Fibroblast of pulmonary artery (primary cell): ENCODE data around the gene C2orf76.
"Not testable (repeated sequence)": the region's sequence is repeated elsewhere in the genome, so short reads cannot be mapped to it uniquely, and the experiment has no call there.

Source experiments
- DNase-seq: peaks from one replicate; pipeline ENCODE4 v3.0.0-alpha.2; 2010; ENCODE audit warnings: low read depth
- H3K4me3 ChIP-seq: replicated peaks from 2 replicates; pipeline ENCODE4 v1.5.1; 2011; ENCODE audit warnings: low read depth, mild to moderate bottlenecking, control low read depth, low read length, moderate library complexity
- TF ChIP-seq, protein P1 (sequence below): IDR thresholded peaks from 2 replicates; pipeline ENCODE4 v1.5.1; 2011; ENCODE audit warnings: mild to moderate bottlenecking, control low read depth, low read length, inconsistent platforms; ENCODE audit errors: missing control alignments

The C2orf76 gene

DNA sequence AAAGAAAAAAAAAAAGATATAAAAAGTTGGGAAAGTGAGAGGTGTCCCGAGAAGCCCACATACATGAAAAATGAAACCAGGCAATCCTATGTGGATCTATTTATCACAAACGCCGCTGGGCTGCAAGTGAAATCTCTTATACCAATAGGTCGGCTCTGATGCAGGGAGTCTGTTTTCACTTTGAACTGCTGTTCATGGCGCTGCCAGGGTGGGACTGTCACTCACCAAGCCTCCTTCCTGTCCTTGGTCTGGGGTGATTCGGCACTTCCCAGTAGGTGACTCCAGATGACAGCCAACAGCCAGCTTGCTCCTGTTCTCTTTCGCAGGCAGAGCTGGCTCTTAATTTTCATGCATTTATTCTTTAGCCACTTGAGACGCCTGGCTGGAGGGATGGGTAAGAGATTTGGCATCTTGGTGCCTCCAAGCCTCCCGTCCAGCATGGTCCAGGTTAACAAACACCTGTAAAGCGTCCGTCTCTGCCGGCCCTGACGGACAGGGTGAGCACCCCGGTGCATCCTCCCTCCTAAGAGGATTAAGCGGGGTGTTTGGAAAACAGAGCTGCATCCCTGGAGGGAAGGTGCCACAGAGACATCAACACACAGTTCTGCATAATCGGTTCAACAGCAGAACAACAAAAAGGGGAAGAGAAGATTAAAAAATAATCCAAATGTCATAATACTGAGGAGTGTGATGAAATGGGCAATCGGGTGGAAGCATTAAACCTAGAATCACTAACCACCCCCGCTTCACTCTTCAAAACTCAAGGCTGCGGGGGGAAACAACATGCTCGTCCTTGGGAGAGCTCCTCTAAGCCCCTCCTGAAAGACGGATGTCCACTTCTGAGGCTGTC lies 84.3 kb downstream of the C2orf76 start:
- no peak for DNase-seq
- TF ChIP-seq, protein P1, sequence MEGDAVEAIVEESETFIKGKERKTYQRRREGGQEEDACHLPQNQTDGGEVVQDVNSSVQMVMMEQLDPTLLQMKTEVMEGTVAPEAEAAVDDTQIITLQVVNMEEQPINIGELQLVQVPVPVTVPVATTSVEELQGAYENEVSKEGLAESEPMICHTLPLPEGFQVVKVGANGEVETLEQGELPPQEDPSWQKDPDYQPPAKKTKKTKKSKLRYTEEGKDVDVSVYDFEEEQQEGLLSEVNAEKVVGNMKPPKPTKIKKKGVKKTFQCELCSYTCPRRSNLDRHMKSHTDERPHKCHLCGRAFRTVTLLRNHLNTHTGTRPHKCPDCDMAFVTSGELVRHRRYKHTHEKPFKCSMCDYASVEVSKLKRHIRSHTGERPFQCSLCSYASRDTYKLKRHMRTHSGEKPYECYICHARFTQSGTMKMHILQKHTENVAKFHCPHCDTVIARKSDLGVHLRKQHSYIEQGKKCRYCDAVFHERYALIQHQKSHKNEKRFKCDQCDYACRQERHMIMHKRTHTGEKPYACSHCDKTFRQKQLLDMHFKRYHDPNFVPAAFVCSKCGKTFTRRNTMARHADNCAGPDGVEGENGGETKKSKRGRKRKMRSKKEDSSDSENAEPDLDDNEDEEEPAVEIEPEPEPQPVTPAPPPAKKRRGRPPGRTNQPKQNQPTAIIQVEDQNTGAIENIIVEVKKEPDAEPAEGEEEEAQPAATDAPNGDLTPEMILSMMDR, result no peak
- no peak overlapping the region for H3K4me3 ChIP-seq

DNA sequence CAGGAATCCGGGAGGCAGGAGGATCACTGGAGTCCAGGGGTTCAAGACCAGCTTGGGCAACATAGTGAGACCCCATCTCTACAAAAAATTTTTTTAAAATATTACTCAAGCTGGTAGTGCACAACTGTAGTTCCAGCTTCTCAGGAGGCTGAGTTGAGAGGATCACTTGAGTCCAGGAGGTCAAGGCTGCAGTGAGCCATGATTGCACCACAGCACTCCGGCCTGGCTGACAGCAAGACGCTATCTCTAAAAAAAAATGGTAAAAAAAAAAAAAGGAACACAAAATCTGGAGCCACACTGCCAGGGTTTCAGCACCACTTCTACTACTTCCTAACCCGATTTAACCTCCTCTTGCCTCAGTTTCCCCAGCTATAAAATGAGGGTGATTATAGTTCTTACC lies 86.0 kb downstream of the C2orf76 start:
- TF ChIP-seq, protein P1, result no peak
- DNase-seq, result no peak
- H3K4me3 ChIP-seq, result no peak overlapping the region

- DNase-seq, result no peak
- H3K4me3 ChIP-seq, result no peak overlapping the region
- TF ChIP-seq, protein P1, result no peak
Observed at GRCh38 chr2:119279666-119280065, 87.0 kb downstream of the C2orf76 start.

GRCh38 chr2:119278946-119279345 lies 87.7 kb downstream of the C2orf76 start:
- no peak for DNase-seq
- H3K4me3 ChIP-seq, result no peak overlapping the region
- TF ChIP-seq, protein P1, result no peak

DNA sequence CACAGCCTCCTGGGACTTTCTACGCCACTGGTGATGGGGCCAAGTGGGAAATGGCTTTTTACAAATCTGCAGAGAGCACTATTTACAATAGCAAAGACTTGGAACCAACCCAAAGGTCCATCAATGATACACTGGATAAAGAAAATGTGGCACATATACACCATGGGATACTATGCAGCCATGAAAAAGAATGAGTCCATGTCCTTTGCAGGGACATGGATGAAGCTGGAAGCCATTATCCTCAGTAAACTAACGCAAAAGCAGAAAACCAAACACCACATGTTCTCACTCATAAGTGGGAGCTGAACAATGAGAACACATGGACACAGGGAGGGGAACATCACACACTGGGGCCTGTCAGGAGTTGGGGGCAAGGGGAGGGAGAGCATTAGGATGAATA lies 88.2 kb downstream of the C2orf76 start:
- not testable (repeated sequence) for H3K4me3 ChIP-seq, DNase-seq

DNA sequence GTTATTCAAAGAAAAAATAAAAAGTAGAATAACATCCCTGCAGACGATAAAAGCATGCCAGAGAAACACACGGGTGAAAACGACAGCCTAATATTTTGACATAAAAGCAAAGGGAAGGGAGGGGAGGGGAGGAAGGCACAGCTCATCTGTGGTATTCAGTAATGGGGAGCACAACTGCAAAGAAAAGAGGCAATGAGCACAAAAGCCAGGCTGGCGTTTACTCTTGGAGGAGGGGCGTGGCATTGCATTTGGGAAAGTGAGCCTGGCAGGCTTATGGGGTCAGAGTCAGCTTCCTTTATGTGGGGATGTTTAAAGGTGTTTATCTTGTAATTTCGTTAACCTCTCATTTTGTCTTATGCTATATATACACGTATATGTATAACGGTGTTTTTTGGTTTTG lies 89.8 kb downstream of the C2orf76 start:
- TF ChIP-seq, protein P1, result no peak
- no peak overlapping the region for H3K4me3 ChIP-seq
- no peak for DNase-seq

DNA sequence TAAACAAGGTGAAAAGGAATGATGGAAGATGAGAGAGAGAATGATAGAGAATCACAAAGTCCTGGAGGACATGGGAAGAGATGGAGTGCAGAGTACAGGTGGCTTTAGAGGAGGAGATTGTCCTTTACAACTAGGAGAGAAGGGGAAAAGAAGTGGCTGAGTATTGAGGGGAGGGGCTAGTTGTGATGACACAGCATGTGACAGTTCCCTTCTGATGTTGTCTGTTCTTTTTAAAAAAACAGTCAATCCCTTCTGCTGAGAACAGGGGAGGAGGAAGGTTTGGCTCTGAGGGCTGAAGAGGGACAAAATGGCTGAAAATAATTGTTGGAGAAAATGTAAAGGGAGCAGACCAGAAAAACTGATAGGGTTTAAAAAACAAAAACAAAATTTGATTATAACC lies 99.0 kb downstream of the C2orf76 start:
- H3K4me3 ChIP-seq, result no peak overlapping the region
- DNase-seq, result no peak
- TF ChIP-seq, protein P1, result no peak
